ENCODE results near the gene PLPP1. TPM values are rescaled to one million over a fixed set of nuclear protein-coding genes. Genes with fewer than 3 reads are reported as not detected.

PLPP1 gene
- total and polyA plus RNA-seq, 5 donors = 79.8 to 150 (median 96.3) TPM

GRCh38 chr5:55524816-55525215, 9.9 kb downstream of the PLPP1 start:
- WGBS = 63% methylated on average over 1 of the region's 1 CpG
- H3K4me3 ChIP-seq (ENCODE audit: low read length) = no peak overlapping the region
- intact Hi-C loops (cut with DNase I) = loop anchor here in 2 of 4 donors (10.0 kb wide), 2 partner anchors 50 to 160 kb away; no protein-coding TSS in a partner anchor
- no peaks in the 10 kb centered on the region for H3K27me3 ChIP-seq (ENCODE audit: control insufficient read depth, insufficient read depth)
- ATAC-seq (no peak), DNase-seq (no peak)
- H3K9me3 ChIP-seq (ENCODE audit: control insufficient read depth, low read length) = no peaks in the 10 kb centered on the region
- H3K27ac ChIP-seq (ENCODE audit: low read length) = no peak overlapping the region
- H3K4me1 ChIP-seq (ENCODE audit: control insufficient read depth, insufficient read depth, low read length) = peaks cover 5% of the 10 kb centered on the region

GRCh38 chr5:55523293-55523692, 11.5 kb downstream of the PLPP1 start:
- 80% methylated on average over 2 of the region's 2 CpGs for WGBS
- Histone ChIP-seq H3K4me3 (ENCODE audit: low read length) (no peak overlapping the region), H3K27me3 (ENCODE audit: control insufficient read depth, insufficient read depth) (no peaks in the 10 kb centered on the region), H3K9me3 (ENCODE audit: control insufficient read depth, low read length) (no peaks in the 10 kb centered on the region), H3K27ac (ENCODE audit: low read length) (no peak overlapping the region), H3K4me1 (ENCODE audit: control insufficient read depth, insufficient read depth, low read length) (peaks cover 5% of the 10 kb centered on the region)
- intact Hi-C loops (cut with DNase I) = loop anchor here in 2 of 4 donors (10.0 kb wide), 2 partner anchors 48 to 162 kb away; no protein-coding TSS in a partner anchor
- DNase-seq (no peak), ATAC-seq (no peak)

GRCh38 chr5:55521881-55522280, 12.9 kb downstream of the PLPP1 start:
- no peaks in the 10 kb centered on the region for H3K27me3 ChIP-seq (ENCODE audit: control insufficient read depth, insufficient read depth)
- H3K4me1 ChIP-seq (ENCODE audit: control insufficient read depth, insufficient read depth, low read length) = peaks cover 8% of the 10 kb centered on the region
- no peaks in the 10 kb centered on the region for H3K9me3 ChIP-seq (ENCODE audit: control insufficient read depth, low read length)
- no peak overlapping the region for H3K4me3 ChIP-seq (ENCODE audit: low read length)
- 26% methylated on average over 5 of the region's 5 CpGs for WGBS
- DNase-seq (no peak), ATAC-seq (peak in 1 of 2 donors; percentile 33)
- intact Hi-C loops (cut with DNase I) = loop anchor here in 2 of 4 donors (10.0 kb wide), 2 partner anchors 47 to 163 kb away; no protein-coding TSS in a partner anchor
- H3K27ac ChIP-seq (ENCODE audit: low read length) = no peak overlapping the region

- Histone ChIP-seq H3K27ac (ENCODE audit: low read length) (no peak overlapping the region), H3K4me1 (ENCODE audit: control insufficient read depth, insufficient read depth, low read length) (peaks cover 12% of the 10 kb centered on the region), H3K27me3 (ENCODE audit: control insufficient read depth, insufficient read depth) (no peaks in the 10 kb centered on the region), H3K9me3 (ENCODE audit: control insufficient read depth, low read length) (no peaks in the 10 kb centered on the region), H3K4me3 (ENCODE audit: low read length) (no peak overlapping the region)
- intact Hi-C loops (cut with DNase I) = loop anchor here in 2 of 4 donors (10.0 kb wide), 2 partner anchors 45 to 165 kb away; no protein-coding TSS in a partner anchor
- ATAC-seq (no peak), DNase-seq (no peak)
- WGBS = 96% methylated on average over 2 of the region's 2 CpGs
Observed at GRCh38 chr5:55520117-55520839, 14.5 kb downstream of the PLPP1 start.

- no peak for ATAC-seq
- no peaks in the 10 kb centered on the region for H3K9me3 ChIP-seq (ENCODE audit: control insufficient read depth, low read length)
- H3K4me1 ChIP-seq (ENCODE audit: control insufficient read depth, insufficient read depth, low read length) = peaks cover 12% of the 10 kb centered on the region
- H3K27me3 ChIP-seq (ENCODE audit: control insufficient read depth, insufficient read depth) = no peaks in the 10 kb centered on the region
- no peak overlapping the region for H3K4me3 ChIP-seq (ENCODE audit: low read length)
- intact Hi-C loops (cut with DNase I) = no loop called here
- no peak overlapping the region for H3K27ac ChIP-seq (ENCODE audit: low read length)
- no peak for DNase-seq
Observed at GRCh38 chr5:55518831-55519390, 15.9 kb downstream of the PLPP1 start.

GRCh38 chr5:55517804-55518203, 17.0 kb downstream of the PLPP1 start:
- Histone ChIP-seq H3K9me3 (ENCODE audit: control insufficient read depth, low read length) (no peaks in the 10 kb centered on the region), H3K4me1 (ENCODE audit: control insufficient read depth, insufficient read depth, low read length) (peaks cover 15% of the 10 kb centered on the region), H3K27ac (ENCODE audit: low read length) (no peak overlapping the region), H3K27me3 (ENCODE audit: control insufficient read depth, insufficient read depth) (no peaks in the 10 kb centered on the region), H3K4me3 (ENCODE audit: low read length) (no peak overlapping the region)
- intact Hi-C loops (cut with DNase I) = no loop called here
- no peak for DNase-seq
- no peak for ATAC-seq
- 95% methylated on average over 7 of the region's 7 CpGs for WGBS

GRCh38 chr5:55511010-55511409, 23.8 kb downstream of the PLPP1 start:
- WGBS = 46% methylated on average over 1 of the region's 1 CpG
- intact Hi-C loops (cut with DNase I) = no loop called here
- ATAC-seq = no peak
- no peaks in the 10 kb centered on the region for H3K27me3 ChIP-seq (ENCODE audit: control insufficient read depth, insufficient read depth)
- no peak for DNase-seq
- H3K4me1 ChIP-seq (ENCODE audit: control insufficient read depth, insufficient read depth, low read length) = peaks cover 20% of the 10 kb centered on the region
- H3K4me3 ChIP-seq (ENCODE audit: low read length) = no peak overlapping the region
- H3K9me3 ChIP-seq (ENCODE audit: control insufficient read depth, low read length) = no peaks in the 10 kb centered on the region
- no peak overlapping the region for H3K27ac ChIP-seq (ENCODE audit: low read length)

GRCh38 chr5:55510523-55510880, 24.3 kb downstream of the PLPP1 start:
- Histone ChIP-seq H3K4me1 (ENCODE audit: control insufficient read depth, insufficient read depth, low read length) (peaks cover 19% of the 10 kb centered on the region), H3K4me3 (ENCODE audit: low read length) (no peak overlapping the region), H3K27ac (ENCODE audit: low read length) (peak overlapping the region; percentile 21), H3K9me3 (ENCODE audit: control insufficient read depth, low read length) (no peaks in the 10 kb centered on the region), H3K27me3 (ENCODE audit: control insufficient read depth, insufficient read depth) (no peaks in the 10 kb centered on the region)
- ATAC-seq (peak; percentile 14 to 17), DNase-seq (no peak)
- intact Hi-C loops (cut with DNase I) = no loop called here

- Histone ChIP-seq H3K27me3 (ENCODE audit: control insufficient read depth, insufficient read depth) (no peaks in the 10 kb centered on the region), H3K27ac (ENCODE audit: low read length) (no peak overlapping the region), H3K9me3 (ENCODE audit: control insufficient read depth, low read length) (no peaks in the 10 kb centered on the region), H3K4me3 (ENCODE audit: low read length) (no peak overlapping the region), H3K4me1 (ENCODE audit: control insufficient read depth, insufficient read depth, low read length) (peaks cover 19% of the 10 kb centered on the region)
- DNase-seq (no peak), ATAC-seq (peak; percentile 52 to 64)
- intact Hi-C loops (cut with DNase I) = no loop called here
- WGBS = 19% methylated on average over 5 of the region's 5 CpGs
Observed at GRCh38 chr5:55509796-55510522, 24.8 kb downstream of the PLPP1 start.

GRCh38 chr5:55509097-55509496, 25.7 kb downstream of the PLPP1 start:
- H3K27ac ChIP-seq (ENCODE audit: low read length) = no peak overlapping the region
- 89% methylated on average over 1 of the region's 1 CpG for WGBS
- peaks cover 19% of the 10 kb centered on the region for H3K4me1 ChIP-seq (ENCODE audit: control insufficient read depth, insufficient read depth, low read length)
- no peak overlapping the region for H3K4me3 ChIP-seq (ENCODE audit: low read length)
- ATAC-seq (no peak), DNase-seq (no peak)
- intact Hi-C loops (cut with DNase I) = no loop called here
- H3K27me3 ChIP-seq (ENCODE audit: control insufficient read depth, insufficient read depth) = no peaks in the 10 kb centered on the region
- H3K9me3 ChIP-seq (ENCODE audit: control insufficient read depth, low read length) = no peaks in the 10 kb centered on the region

GRCh38 chr5:55507574-55507973, 27.2 kb downstream of the PLPP1 start:
- Histone ChIP-seq H3K4me3 (ENCODE audit: low read length) (no peak overlapping the region), H3K27ac (ENCODE audit: low read length) (no peak overlapping the region), H3K9me3 (ENCODE audit: control insufficient read depth, low read length) (no peaks in the 10 kb centered on the region), H3K4me1 (ENCODE audit: control insufficient read depth, insufficient read depth, low read length) (peaks cover 20% of the 10 kb centered on the region), H3K27me3 (ENCODE audit: control insufficient read depth, insufficient read depth) (no peaks in the 10 kb centered on the region)
- 94% methylated on average over 2 of the region's 2 CpGs for WGBS
- DNase-seq (no peak), ATAC-seq (no peak)
- intact Hi-C loops (cut with DNase I) = no loop called here

Measured in right cardiac atrium (tissue), 5 donors.